LNCAP (cell line): ENCODE results near the gene PHF14.

Experiments used
- CTCF ChIP-seq: fragments of 450-650 bp; IDR thresholded peaks from 2 replicates; pipeline ENCODE4 v1.5.1; 2017; ENCODE audit warnings: mild to moderate bottlenecking

PHF14 gene

DNA sequence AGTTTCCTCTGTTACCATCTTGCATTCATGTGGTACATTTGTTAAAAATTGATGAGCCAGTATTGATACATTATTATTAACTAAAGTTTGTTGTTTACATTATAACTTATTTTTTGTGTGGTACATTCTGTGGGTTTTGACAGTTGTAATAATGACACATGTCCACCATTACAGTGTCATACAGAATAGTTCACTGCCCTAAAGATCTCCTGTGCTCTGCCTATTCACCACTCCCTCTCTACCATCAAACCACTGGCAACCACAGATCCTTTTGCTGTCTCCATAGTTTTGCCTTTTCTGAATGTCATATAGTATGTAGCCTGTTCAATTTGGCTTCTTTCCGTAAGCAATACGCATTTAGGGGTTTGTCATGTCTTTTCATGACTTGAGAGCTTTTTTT, 156.9 kb downstream of the PHF14 start:
- no peak for TF ChIP-seq CTCF

GRCh38 chr7:11133436-11133959, 159.8 kb downstream of the PHF14 start:
- no peak for TF ChIP-seq CTCF

DNA sequence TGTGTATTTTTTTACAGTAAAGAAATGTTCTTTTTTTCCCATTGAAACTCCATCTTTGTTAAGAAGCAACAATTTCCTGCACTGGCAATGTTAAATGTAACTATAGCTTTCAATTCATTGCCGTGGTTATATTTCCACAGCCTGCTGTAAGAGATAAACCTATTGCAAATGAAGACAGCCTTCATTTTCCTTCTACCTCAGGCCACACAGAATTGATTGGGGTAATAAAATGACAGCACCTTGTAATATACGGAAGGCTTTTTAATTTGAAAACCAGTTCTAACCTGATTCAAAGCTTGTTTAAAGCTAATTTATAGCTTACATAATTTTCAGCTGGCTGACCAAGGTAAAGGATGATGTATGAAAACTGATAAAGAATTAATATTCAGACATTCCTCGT, 161.9 kb downstream of the PHF14 start:
- no peak for TF ChIP-seq CTCF

DNA sequence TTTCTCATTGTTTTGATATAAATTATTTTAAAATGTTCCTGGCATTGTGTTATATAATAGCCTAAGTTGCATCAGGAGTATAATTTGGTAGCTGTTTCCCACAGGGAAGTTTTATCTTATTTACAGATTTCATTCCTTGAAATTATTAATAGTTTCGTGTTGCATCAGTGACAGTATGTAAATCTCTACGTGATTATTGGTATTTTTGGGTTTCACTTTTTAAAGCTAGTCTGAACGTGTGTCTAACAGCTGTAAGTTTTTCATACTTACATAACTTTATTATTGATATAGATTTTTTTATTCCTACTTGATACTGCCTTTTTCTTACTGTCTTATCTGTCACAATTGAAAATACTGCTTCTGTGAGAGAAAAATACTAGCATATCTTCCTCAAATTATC, 167.9 kb downstream of the PHF14 start:
- no peak for TF ChIP-seq CTCF

- TF ChIP-seq CTCF, result no peak
Measured at GRCh38 chr7:11153694-11154093, 180.0 kb downstream of the PHF14 start.

DNA sequence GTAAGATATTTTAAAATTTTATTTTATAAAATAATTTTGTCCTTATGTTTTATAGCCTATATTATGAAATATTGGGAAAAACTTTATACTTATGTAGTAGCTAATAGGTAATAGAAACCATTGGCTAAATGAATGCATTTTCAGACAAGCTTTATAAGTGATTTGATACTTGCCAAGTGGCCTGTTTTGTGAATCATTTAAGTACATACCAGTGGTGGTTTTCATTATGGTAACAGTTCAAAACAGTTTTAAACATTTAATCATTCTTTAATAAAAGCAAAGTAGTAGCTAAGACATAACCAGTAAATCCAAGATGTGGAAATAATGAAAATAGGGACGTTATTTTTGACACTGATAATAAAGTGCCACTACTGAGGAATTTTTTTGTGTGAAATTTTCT, 182.2 kb downstream of the PHF14 start:
- TF ChIP-seq CTCF, result no peak

GRCh38 chr7:11161499-11161898, 187.8 kb downstream of the PHF14 start:
- no peak for TF ChIP-seq CTCF

DNA sequence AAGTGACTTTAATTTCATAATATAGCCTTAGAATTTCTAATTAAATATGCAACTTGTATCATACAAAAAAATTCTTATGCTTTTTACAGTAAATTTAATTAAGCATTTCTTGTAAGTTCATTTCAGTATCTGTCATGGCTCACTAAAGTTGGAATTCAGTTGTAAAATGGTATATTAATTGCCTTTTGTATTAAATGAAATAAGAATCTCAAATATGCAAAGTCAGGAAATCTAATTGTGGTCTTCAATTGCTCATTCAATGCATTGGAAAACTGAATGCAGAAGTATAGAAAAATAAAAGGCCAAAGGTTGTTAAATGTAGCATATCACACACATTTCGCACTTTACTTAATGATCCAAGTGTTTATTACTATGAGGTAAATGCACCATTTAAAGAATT, 189.5 kb downstream of the PHF14 start:
- no peak for TF ChIP-seq CTCF
